ENCODE measurements around the gene TRPC6.

The TRPC6 gene

DNA sequence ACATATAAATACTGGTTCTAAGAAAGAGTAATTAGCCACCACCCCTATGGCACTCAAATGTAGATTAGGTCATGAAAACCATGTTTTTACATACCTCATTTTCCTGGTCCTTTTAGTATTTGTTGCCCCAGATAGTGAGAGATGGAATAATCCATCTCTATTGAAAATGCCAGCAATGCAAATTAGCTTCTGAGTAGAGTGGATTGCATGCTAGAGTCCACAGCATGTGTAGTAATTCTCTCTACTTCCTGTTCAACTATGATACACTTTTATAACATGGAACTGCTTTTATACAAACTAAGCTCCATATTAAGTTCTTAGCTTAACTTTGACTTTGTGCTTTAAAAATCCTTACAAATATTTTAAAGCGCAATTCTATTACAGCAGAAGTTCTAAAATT, 73.2 kb downstream of the TRPC6 start:
- DNase-seq (ENCODE audit: low read depth in 2 of 2): no peak
- no peak overlapping the region for H3K4me3 ChIP-seq (replicated peaks in 1 of 2; ENCODE audit: low read depth in 2 of 2, low read length in 2 of 2)
- no peak for TF ChIP-seq CTCF (IDR thresholded peaks at IDR 0.05; ENCODE audit: low read depth, low read length)

- no peak for TF ChIP-seq CTCF (IDR thresholded peaks at IDR 0.05; ENCODE audit: low read depth, low read length)
- DNase-seq (ENCODE audit: low read depth in 2 of 2): no peak
- H3K4me3 ChIP-seq (replicated peaks in 1 of 2; ENCODE audit: low read depth in 2 of 2, low read length in 2 of 2): no peak overlapping the region
Measured at GRCh38 chr11:101509922-101510321, 73.9 kb downstream of the TRPC6 start.

DNA sequence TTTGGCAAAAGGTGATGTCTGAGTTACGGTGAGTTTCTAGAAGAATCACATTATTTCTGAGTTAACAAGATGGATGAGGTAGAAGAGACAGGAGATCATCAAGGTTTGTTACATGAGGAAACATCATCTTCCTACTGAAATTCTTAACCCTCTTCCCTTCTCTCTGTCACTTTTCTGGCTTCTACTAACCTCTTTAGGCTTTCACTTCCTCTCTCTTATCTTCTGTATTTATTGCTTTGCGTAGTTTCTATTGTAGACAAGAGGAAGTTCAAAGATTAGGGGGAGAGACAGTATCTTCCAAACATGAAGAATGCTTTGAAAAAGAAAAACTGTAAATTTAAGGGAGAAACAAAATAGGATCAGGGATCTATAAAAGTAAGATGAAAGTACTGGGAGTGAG, 75.4 kb downstream of the TRPC6 start:
- TF ChIP-seq CTCF (IDR thresholded peaks at IDR 0.05; ENCODE audit: low read depth, low read length): no peak
- H3K4me3 ChIP-seq (replicated peaks in 1 of 2; ENCODE audit: low read depth in 2 of 2, low read length in 2 of 2): no peak overlapping the region
- no peak for DNase-seq (ENCODE audit: low read depth in 2 of 2)

DNA sequence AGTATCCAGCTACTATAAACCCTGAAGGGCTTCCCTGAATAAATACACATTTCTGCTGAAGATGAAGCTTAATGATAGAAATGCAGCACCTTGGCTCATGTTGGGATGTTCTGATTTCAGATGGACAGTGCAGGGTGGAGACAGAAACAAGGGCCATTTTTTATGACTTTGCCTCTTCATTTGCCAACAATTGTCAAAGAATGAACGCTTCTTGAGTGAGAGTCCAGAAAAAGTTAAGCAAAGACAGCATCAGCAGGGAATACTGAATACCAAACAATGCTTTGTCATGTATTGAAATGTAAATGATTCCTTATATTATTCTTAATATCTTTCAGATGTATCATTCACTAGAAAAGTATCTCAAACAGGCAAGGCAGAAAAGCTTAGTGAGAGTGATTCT, 84.9 kb downstream of the TRPC6 start:
- no peak overlapping the region for H3K4me3 ChIP-seq (replicated peaks in 1 of 2; ENCODE audit: low read depth in 2 of 2, low read length in 2 of 2)
- no peak for DNase-seq (ENCODE audit: low read depth in 2 of 2)
- TF ChIP-seq CTCF (IDR thresholded peaks at IDR 0.05; ENCODE audit: low read depth, low read length): no peak

DNA sequence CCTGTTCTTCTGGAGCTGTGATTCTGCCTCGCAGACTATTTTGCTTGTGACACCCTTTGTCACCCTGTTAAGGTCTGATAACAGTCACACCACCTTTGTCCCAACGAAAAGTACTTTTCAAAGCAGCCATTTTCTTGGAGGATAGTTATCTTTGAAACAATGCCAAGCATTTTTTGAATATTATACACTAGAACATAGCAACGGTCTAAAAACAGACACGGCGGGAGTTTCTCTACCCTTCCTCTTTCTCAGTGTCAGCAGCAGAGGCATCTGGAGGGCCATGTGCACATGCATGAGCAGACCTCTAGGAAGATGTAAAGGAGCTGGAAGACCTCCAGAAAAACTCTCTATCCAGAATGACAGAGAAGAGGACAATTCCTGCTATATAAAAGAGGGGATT, 86.5 kb downstream of the TRPC6 start:
- peak in 1 of 2 donors; percentile 31 for DNase-seq (ENCODE audit: low read depth in 2 of 2)
- TF ChIP-seq CTCF (IDR thresholded peaks at IDR 0.05; ENCODE audit: low read depth, low read length): no peak
- no peak overlapping the region for H3K4me3 ChIP-seq (replicated peaks in 1 of 2; ENCODE audit: low read depth in 2 of 2, low read length in 2 of 2)

DNA sequence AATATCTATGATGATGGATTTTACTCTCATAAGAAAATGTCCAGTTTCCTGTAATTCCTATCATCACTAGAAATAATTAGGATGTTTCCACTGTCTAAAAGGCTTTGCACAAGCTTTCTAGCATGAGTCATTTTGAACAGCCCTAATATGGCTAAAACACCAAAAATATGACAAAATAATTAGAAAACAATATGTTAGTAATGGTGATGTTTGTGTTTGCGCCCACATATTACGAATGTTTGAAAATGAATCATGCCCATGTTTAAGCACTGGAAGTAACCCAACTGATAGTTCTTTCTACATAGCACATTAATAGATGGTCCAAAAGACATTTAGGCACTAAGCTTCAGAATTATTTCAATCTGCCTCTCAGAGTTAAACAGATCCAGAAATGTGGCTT, 96.0 kb downstream of the TRPC6 start:
- DNase-seq (ENCODE audit: low read depth in 2 of 2): peak; percentile 37 to 72
- H3K4me3 ChIP-seq (replicated peaks in 1 of 2; ENCODE audit: low read depth in 2 of 2, low read length in 2 of 2): no peak overlapping the region
- TF ChIP-seq CTCF (IDR thresholded peaks at IDR 0.05; ENCODE audit: low read depth, low read length): no peak

DNA sequence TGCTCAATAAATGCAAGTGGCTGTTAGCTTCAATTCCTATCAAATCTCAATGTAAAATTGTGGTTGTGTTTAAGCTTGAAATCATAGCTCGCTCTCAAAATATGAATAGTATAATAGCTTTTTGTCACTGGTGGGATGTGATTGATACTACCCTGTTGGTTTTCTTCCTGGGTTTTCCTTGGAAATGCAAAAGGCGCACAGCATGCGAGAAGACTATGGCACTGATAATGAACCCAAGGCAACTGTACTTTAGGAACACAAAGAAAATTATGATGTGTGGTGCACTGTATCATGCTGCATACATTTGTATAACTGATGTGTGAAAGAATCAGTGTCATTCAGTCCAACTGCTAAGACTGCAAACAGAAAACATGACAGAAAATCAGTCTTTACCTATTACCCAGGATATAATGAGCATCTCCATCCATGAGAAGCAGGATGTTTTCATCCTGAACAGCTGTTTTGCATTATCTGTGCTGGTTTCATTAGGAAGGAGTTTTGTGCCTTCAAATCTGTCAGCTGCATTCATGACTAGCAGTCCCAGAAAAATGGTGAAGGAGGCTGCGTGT, 101.2 kb downstream of the TRPC6 start:
- no peak for TF ChIP-seq CTCF (IDR thresholded peaks at IDR 0.05; ENCODE audit: low read depth, low read length)
- H3K4me3 ChIP-seq (replicated peaks in 1 of 2; ENCODE audit: low read depth in 2 of 2, low read length in 2 of 2): no peak overlapping the region

More for the DNA sequence above, 101.2 kb downstream of the TRPC6 start:
- DNase-seq (ENCODE audit: low read depth in 2 of 2): no peak

All from cardiac fibroblast (primary cell).